Neural progenitor cell (in vitro differentiated cells): ENCODE data around the gene DYNLT4.
"Not testable (repeated sequence)": the region's sequence is repeated elsewhere in the genome, so short reads cannot be mapped to it uniquely, and the experiment has no call there.

Experiments used
- CTCF ChIP-seq: fragments of 200-600 bp; sonication (generic); IDR thresholded peaks from 2 replicates; pipeline ENCODE4 v1.5.1; 2017; ENCODE audit warnings: antibody characterized with exemption, mild to moderate bottlenecking
- EZH2phosphoT487 ChIP-seq: fragments of 200-600 bp; sonication (generic); IDR thresholded peaks from 2 replicates; pipeline ENCODE4 v1.6.1; 2017; ENCODE audit warnings: antibody characterized with exemption

GRCh38 chr1:44838294-44838693 lies 31.1 kb upstream of the DYNLT4 start:
- TF ChIP-seq CTCF, EZH2phosphoT487: not testable (repeated sequence)
